Activated T-cell treated with anti-CD3 and anti-CD28 coated beads, Interleukin-2, amount 50 U/mL, for 48 hours (primary cell): ENCODE results near the gene HS6ST3.
"Not testable (repeated sequence)": the region's sequence is repeated elsewhere in the genome, so short reads cannot be mapped to it uniquely, and the experiment has no call there.

Source experiments
- DNase-seq, 2 experiments: peaks; one replicate each; pipeline ENCODE4 v3.0.0-alpha.2; 2020

HS6ST3 gene

DNA sequence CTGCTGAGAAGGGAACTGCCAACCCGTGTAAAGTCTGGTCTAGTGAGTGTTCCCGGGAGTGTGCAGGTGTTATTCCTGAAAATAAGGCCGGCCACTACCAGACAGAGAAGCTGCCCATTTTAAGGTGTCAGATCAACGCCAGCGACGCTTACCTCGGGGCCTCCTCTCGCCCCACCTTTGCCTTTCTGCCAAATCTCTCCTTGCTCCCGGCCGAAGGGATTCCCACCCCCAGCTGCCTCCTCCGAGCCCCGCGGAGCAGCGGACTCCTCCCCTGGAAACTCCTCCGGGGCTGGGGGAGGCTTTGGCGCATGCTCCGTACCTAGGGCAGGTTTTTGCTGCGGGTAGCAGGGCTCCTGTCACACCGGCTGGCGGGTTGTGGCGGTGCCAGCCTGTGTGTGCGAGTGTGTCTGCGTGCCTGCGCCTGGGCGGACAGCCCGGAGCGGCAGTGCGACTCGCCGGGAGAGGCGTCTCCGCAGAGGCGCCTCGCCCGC lies at the start of gene HS6ST3:
Gene HS6ST3, plus strand, starts transcription at position 359 of the 491 bp plus-strand sequence.
- peak in 1 of 2 experiments; percentile 19 for DNase-seq

DNA sequence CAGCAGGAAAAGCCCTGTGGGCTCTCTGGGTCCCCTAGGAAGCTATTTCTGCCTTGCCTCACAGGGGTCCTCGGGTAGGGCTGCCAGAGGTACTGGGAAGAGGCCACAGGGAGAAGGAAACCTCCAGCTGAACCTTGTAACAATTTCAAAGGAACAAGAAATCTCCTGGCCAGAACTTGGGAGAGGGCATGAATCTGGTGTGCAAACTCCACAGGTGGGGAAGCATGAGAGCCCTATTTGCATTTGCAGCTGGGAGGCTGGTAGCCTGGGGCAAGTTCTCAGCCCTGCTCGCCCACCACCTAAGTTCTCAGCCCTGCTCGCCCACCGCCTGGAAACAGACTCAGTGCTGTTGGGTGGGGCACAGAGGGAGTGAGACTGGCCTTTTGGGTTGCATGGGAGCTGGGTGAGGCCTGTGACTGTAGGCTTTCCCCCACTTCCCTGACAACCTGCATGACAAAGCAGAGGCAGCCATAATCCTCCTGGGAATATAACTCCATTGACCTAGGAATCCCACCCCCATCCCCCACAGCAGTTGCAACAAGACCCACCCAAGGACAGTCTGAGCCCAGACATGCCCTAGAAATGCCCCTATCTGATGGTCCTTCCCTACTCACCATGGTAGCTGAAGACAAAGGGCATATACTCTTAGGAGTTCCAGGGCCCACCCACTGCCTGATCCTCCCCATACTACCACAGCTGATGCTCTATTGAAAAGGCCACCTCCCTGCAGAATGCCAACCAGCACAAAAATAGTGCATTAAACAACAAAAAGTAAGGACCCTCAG lies 48.4 kb upstream of the HS6ST3 start:
- DNase-seq = no peak

DNA sequence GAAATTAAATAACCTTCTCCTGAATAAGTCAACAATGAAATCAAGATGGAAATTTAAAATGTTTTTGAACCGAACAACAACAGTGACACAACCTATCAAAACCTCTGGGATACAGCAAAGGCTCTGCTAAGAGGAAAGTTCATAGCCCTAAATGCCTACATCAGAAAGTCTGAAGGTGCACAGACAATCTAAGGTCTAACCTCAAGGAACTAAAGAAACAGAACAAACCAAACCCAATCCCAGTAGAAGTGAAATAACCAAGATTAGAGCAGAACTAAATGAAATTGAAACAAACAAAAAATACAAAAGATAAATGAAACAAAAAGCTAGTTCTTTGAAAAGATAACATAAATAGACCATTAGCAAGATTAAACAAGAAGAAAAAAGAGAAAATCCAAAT lies 45.7 kb upstream of the HS6ST3 start:
- no peak for DNase-seq

DNA sequence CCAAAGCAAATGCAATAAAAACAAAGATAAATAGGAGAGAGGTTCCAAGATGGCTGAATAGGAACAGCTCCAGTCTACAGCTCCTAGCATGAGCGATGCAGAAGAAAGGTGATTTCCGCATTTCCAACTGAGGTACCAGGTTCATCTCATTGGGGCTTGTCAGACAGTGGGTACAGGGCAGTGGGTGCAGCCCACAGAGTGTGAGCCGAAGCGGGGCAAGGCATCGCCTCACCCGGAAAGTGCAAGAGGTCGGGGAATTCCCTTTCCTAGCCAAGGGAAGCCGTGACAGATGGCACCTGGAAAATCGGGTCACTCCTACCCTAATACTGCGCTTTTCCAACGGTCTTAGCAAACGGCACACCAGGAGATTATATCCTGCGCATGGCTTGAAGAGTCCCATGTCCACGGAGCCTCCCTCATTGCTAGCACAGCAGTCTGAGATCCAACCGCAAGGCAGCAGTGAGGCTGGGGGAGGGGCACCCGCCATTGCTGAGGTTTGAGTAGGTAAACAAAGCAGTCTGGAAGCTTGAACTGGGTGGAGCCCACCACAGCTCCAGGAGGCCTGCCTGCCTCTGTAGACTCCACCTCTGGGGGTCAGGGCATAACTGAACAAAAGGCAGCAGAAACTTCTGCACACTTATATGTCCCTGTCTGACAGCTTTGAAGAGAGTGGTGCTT lies 43.3 kb upstream of the HS6ST3 start:
- DNase-seq = not testable (repeated sequence)

DNA sequence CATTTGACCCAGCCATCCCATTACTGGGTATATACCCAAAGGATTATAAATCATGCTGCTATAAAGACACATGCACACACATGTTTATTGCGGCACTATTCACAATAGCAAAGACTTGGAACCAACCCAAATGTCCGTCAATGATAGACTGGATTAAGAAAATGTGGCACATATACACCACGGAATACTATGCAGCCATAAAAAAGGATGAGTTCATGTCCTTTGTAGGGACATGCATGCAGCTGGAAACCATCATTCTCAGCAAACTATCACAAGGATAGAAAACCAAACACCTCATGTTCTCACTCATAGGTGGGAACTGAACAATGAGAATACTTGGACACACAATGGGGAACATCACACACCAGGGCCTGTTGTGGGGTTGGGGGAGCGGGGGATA lies 39.0 kb upstream of the HS6ST3 start:
- not testable (repeated sequence) for DNase-seq

DNA sequence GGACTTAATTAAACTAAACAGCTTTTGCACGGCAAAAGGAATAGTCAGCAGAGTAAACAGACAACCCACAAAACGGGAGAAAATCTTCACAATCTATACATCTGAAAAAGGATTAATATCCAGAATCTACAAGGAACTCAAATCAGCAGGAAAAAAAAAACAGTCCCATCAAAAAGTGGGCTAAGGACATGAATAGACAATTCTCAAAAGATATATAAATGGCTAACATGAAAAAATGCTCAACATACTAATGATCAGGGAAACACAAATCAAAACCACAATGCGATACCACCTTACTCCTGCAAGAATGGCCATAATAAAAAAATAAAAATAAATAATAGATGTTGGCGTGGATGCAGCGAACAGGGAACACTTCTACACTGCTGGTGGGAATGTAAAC lies 38.4 kb upstream of the HS6ST3 start:
- DNase-seq = not testable (repeated sequence)

DNA sequence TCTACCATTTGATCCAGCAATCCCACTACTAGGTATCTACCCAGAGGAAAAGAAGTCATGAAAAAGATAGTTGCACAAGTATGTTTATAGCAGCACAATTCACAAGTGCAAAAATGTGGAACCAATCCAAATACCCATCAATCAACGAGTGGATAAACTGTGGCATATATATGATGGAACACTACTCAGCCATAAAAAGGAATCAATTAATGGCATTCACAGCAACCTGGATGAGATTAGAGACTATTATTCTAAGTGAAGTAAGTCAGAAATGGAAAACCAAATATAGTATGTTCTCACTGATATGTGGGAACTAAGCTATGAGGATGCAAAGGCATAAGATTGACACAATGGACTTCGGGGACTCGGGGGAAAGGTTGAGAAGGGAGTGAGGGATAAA lies 38.0 kb upstream of the HS6ST3 start:
- not testable (repeated sequence) for DNase-seq

DNA sequence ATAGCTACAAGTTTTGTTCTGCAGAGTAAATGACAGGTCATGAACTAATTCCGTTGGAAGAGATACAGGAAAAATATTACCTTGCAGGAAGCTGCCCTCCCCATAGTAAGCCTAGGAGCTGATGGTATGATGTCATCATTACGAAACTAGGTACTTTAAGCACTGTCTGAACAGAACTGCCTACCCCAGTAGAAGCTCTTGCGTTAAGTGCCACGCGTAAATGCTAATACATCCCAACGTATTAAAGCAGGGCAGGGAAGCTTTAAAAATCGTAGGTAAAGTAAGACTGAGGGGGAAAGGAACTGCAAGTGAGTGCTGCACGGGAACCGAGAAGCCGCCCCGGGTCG lies 37.3 kb upstream of the HS6ST3 start:
- DNase-seq = no peak

DNA sequence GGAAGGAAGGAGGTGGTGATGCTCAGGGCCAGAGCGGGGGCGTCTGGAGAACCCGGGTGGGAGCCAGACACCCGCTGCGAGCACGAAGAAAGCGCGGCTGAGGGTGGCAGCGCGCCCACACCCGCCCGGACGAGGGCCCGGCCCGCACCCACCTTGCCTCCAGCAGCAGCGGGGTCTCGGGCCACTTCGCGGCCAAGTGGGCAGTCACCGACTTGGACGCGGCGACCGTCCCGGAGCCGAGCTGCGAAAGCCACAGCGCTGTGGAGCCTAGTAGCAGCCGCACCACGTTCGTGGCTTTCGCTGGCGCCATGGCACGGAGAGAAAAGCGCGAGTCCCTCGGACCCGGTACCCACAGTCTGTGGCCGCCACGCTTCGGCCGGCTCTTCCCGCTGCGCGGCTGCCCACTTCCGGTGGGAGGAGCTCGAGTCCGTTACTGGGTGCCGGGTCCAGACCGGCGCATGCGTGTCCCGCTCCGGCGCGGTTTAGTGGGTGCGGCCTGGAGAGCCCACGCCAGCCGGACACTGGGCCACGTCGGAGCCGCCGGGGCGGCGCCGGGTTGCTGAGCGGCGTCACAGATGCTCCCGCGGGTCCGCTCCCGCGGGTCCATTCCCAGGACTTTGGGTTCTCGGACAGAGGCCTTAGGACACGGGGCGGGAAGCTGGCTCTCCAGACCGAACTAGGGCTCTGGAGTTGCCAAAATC lies 36.8 kb upstream of the HS6ST3 start, which contains the start of gene UGGT2:
Gene UGGT2, minus strand, starts transcription at position 399 of the 701 bp plus-strand sequence. Its CDS starts 89 bp downstream, at position 310.
- DNase-seq = no peak

DNA sequence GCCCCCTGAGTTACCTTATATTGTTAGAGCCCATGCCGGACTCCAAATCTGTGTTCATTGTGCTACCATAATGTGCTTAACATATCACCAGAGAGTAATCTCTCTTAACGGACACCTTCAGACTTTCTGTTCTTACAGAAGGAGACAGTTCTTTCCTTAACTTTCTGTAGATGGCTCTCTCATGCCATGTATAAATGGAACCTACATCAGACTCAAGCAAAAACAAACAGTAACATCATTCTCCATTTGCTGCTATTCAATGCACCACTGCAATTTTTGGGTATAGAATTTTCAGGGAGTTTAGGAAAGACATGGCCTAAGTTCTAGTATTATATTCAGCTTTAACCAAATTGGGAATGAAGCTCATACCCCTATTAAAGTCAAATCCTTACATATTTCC lies 24.1 kb upstream of the HS6ST3 start:
- DNase-seq = no peak

DNA sequence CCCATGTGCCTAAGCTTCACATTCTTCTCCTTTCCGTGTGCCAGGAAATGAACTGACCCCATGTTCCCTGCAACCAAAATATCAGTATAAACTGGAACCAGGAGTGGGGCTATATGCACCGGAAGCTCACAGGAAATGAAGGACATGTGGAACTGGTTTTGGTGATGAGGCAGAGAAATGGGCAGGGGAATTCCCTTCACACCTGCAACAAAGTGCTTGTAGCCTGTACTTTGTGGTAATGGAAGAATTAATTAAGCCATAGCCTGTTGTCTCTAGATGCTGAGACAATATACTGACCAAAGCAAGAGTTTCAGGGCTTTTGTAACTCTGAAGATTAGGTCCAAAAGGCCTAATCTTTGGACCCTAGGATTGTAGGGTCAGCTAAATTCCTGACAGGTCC lies 21.2 kb upstream of the HS6ST3 start:
- DNase-seq = no peak

DNA sequence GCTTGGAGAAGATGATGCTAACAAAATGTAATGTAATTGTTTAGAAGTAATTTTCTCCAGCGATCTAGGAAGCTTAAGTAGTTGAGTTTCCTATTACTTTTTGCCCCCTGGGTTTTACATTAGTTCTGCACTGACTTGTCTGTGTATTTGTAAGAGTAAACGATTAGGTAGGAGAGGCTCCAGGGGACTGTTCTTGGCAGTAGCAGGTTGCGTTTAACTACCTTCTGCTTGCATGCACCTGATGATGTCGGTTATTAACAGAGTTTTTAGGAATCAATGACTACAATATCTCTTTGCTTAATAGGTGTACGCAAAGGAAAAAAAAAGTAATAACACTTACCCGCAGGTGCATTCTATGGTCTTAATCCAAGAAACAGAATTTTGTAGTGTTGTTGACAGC lies 18.4 kb upstream of the HS6ST3 start:
- no peak for DNase-seq

DNA sequence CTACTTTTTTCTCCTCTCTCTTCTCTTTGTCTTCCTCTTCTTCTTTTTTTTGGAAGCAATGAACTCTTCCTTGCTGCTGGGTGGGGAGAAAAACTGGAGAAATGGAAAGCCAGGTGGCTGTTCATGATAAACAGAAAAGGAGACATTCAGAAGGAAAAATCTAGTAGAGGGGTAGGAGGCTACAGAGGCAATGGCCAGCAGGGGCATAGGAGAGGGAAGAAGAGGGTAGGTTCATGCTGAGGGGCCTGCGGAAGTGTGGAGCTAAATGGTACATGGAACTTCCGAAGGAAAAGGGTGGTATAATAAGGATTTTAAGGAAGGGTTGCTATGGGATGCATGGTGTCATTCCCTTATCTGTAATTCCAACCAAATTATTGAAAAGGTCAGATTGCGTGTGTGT lies 17.5 kb upstream of the HS6ST3 start:
- DNase-seq = no peak

DNA sequence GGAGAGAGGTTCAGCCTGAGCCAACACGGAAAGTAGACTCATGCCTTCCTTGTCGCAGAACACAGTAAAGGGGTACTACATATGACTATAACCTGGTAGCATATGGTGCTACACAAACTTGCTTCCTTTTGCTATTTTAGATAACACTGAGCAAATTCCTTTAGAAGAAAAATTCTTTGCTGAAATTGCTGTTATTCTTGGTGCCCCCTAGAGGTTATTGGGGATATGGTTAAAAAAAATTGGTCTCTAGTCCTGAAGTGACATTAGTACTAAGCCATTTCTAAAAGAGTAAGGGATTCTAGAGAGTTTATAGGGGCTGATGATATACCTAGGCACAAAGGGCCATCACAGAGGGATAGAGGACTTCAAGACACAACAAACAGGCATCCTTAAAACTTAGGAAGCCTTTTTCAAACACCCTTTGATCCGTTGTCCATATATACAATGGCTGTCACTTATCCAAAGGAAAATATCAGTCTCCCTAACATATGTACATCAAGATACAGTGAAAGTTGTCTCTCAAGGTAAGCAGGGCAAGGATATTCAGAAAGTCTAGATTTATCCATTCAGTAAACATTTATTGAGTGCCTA lies 13.9 kb upstream of the HS6ST3 start:
- DNase-seq = no peak

DNA sequence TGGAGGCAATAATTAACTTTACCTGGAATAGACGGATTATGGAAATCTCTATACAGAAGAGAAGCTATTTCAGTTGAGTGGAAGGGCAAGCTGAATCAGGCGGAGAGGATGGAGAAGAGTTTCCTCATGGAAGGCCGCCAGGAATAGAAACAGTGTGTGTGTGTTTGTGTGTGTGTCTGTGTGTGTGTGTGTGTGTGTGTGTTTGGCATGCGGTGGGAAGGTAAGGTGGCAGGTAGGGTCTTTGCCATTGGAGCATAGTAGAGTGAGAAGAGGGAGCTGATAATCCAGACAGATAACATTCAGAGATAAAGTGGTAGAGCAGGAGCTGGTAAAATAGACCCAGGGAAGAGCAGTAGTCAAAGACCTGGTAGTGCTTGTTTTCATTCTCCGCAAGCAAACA lies 9.2 kb upstream of the HS6ST3 start:
- DNase-seq = no peak

DNA sequence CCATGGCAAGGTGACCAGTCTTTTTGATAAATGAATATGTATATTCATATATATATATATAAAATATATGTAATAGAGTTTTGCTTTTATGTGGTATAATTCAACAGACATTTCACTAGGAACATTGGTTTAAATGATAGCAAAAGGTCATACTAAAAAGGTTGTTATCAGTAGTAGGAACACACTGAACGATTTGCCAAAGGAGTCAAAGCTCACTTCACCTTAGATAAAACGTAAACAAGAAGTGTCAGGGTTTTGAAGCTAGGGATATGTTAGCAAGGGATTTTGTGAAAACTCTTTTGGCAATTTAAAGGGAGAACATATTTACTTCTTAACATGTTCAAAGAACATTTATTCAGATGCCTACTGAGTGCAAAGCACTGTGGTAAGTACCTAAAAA lies 8.0 kb upstream of the HS6ST3 start:
- no peak for DNase-seq

DNA sequence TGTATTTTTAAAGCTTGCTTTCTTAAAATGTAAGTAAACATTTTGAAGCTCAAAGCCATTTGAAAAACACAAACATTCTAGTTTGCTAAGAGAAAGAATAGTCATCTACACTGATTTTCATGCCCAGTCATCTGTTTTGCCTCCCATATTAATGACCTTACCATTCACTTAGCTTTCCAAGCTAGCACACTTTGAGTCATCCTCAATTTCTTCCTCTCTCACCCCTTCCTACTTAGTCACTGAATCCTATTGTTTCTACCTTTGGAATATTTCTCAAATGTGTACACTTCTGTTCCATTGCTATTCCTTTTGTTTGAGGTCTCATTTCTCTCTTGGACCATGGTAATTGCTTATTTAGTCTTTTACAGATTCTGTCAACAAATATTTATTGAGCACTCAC lies 7.3 kb upstream of the HS6ST3 start:
- no peak for DNase-seq

DNA sequence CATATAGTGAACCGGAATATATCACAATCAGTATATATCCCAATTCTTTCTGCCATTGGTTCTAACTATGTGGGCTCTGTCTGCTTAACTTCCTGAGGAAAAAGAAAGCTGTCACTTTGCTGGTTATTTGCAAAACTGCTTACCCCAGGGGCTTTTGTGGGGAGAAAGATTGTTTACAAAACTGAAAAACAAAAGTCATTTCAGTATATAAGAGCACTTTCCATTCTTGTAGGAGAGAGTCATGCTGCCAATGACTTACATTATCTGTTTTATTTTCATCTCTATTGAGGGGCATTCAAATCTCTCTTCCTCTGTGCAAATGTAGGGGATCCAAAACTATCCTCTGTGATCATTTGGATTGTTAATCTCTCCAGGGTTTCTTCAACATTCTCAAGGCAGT lies 3.2 kb upstream of the HS6ST3 start:
- no peak for DNase-seq

DNA sequence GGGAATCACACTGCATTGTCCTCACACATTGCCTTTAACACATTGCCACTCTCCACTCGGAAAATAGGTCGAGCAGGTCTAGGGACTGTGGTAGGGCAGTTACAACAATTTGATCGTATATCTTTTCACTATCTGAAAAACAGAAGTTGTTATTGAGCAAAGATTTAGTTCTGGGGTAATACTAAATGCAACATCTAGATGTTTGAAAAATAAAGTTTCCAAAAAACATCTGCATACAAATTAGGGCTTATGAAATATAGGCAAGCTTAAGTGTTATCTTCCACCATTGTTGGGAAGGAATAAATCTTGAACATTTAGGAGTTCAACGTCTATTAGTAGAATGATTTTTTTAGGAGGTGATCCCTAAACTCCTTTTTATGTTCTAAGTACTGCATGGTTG lies 768 bp upstream of the HS6ST3 start:
- no peak for DNase-seq

DNA sequence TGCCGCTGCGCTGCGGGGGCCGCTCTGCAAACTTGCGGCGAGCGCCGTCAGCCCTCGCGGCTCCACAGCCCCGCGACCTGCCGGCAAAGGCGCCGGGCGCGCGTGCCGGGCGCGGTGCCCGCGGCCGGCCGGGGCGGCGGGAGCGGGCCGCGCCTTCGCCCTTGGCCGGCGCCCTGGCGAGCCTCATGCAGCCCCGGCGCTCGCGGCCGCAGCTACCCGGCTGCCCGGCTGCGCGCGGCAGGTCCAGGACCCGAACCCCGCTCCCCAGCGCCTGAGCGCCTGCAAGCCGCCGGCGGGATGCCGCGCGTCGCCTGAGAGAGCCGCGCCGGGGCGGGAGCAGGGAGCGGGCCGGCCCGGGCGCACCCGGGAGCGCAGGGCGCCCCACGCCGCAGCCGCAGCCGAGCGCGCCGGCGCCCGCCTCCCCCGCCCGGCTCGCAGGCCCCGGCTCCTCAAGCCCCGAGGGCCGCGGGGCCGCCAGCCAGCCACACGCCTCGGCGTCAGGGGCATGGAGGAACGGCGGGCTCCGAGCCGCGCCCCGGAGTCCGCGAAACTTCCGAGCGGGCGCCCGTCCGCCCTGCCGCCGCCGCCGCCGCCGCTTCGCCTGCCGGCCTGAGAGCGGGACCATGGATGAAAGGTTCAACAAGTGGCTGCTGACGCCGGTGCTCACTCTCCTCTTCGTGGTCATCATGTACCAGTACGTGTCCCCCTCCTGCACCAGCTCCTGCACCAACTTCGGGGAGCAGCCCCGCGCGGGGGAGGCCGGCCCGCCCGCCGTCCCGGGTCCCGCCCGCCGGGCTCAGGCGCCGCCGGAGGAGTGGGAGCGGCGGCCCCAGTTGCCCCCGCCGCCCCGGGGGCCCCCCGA lies 564 bp downstream of the HS6ST3 start:
- peak in 1 of 2 experiments; percentile 18 for DNase-seq

DNA sequence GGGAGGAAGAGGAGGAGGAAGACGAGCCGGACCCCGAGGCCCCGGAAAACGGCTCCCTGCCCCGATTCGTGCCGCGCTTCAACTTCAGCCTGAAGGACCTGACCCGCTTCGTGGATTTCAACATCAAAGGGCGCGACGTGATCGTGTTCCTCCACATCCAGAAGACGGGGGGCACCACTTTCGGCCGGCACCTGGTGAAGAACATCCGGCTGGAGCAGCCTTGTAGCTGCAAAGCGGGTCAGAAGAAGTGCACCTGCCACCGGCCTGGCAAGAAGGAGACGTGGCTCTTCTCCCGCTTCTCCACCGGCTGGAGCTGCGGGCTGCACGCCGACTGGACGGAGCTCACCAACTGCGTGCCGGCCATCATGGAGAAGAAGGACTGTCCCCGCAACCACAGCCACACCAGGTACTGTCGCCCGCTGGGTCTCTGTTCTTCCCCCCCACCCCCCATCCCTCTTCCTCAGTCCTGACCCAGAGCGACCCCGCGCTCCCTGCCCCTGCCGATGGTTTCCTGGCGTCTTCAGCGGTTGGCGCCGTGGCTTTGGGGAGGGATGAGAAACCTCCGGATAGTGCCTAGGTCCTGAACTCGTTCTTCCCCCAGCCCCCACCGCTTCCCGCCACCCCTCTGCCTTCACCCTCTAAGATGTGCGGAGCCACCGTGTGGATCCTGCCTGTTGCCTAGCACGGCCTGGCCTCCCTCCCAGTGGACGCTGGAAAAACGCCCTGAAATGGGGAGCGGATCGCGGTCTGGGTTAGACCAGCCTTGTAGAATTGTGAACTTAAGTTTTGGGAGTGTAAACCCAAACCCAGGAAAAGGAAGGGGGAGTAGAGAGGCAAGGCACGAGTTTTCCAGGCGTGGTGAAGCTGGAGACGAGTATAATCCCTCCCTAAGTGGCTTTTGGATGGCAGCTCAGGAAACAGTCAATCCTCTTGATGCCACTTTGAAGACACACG lies 1.5 kb downstream of the HS6ST3 start:
- DNase-seq = peak in 1 of 2 experiments; percentile 16
